Common myeloid progenitor, CD34-positive (primary cell): ENCODE measurements around the gene CASP6.

ENCODE experiments used
- CTCF ChIA-PET: fragments of 350-600 bp; sonication (Branson Sonifier 250); formaldehyde crosslinking; loops from one replicate; lab custom pipeline; 2021; ENCODE audit warnings: antibody characterized with exemption; lab: Charles Lee
- POLR2A ChIA-PET: fragments of 350-600 bp; sonication (Branson Sonifier 250); formaldehyde crosslinking; loops from one replicate; lab custom pipeline; 2021; ENCODE audit warnings: antibody characterized with exemption; lab: Charles Lee
- DNase-seq, 3 donors: peaks; one replicate each; pipeline versions ENCODE4 v3.0.0 to v3.0.0-alpha.2; 2013
- H3K27ac ChIP-seq, 2 experiments: 1 replicate in 1 of 2; 2 replicates in 1 of 2; pipeline ENCODE4 v1.7.0; 2013; ENCODE audit warnings: inconsistent platforms in 2 of 2, low read length in 2 of 2, mild to moderate bottlenecking in 2 of 2, low read depth in 1 of 2, moderate library complexity in 1 of 2; ENCODE audit not compliant: severe bottlenecking in 2 of 2, insufficient read depth in 1 of 2, poor library complexity in 1 of 2
- H3K27me3 ChIP-seq, 5 experiments: replicated peaks in 2 of 5; 1 replicate in 3 of 5; 2 replicates in 2 of 5; pipeline versions ENCODE4 v1.6.1 to v1.7.0; 2013; ENCODE audit warnings: low read length in 4 of 5, mild to moderate bottlenecking in 2 of 5, moderate library complexity in 2 of 5, inconsistent platforms in 1 of 5; ENCODE audit not compliant: insufficient read depth in 5 of 5, control insufficient read depth in 4 of 5
- H3K36me3 ChIP-seq, 4 experiments: 1 replicate in 2 of 4; 2 replicates in 2 of 4; pipeline versions ENCODE4 v1.6.1 to v1.7.0; 2013; ENCODE audit warnings: low read length in 3 of 4, control low read depth in 1 of 4, mild to moderate bottlenecking in 1 of 4; ENCODE audit not compliant: control insufficient read depth in 4 of 4, insufficient read depth in 4 of 4
- H3K4me1 ChIP-seq, 4 experiments: 1 replicate in 3 of 4; 2 replicates in 1 of 4; pipeline versions ENCODE4 v1.6.1 to v1.7.1; 2013; ENCODE audit warnings: low read length in 3 of 4, mild to moderate bottlenecking in 3 of 4, control low read depth in 1 of 4, inconsistent platforms in 1 of 4, moderate library complexity in 1 of 4; ENCODE audit not compliant: control insufficient read depth in 4 of 4, insufficient read depth in 4 of 4; ENCODE audit errors: control extremely low read depth in 1 of 4
- H3K4me3 ChIP-seq, 7 experiments: 1 replicate in 4 of 7; 2 replicates in 3 of 7; pipeline versions ENCODE4 v1.5.1 to v1.7.0; 2013; ENCODE audit warnings: mild to moderate bottlenecking in 7 of 7, low read length in 6 of 7, moderate library complexity in 6 of 7, inconsistent platforms in 2 of 7, low read depth in 2 of 7, control low read depth in 1 of 7; ENCODE audit not compliant: insufficient read depth in 4 of 7, control insufficient read depth in 1 of 7; ENCODE audit errors: extremely low read depth in 1 of 7
- H3K9me3 ChIP-seq, 5 experiments: 1 replicate in 4 of 5; 2 replicates in 1 of 5; pipeline versions ENCODE4 v1.6.1 to v1.7.1; 2013; ENCODE audit warnings: low read length in 4 of 5, mild to moderate bottlenecking in 2 of 5, inconsistent platforms in 1 of 5, low read depth in 1 of 5, moderate library complexity in 1 of 5; ENCODE audit not compliant: control insufficient read depth in 4 of 5, insufficient read depth in 2 of 5; ENCODE audit errors: control extremely low read depth in 1 of 5
- WGBS: methylation state at CpG from one replicate; pipeline ENCODE4 v1.1.5; 2013; ENCODE audit not compliant: insufficient coverage; 5-methylcytosine and 5-hydroxymethylcytosine counted together

The CASP6 gene

GRCh38 chr4:109721033-109721432 is 17.8 kb upstream of the CASP6 start:
- CTCF ChIA-PET, result no interaction called here
- POLR2A ChIA-PET, result interaction anchor here (0.6 kb wide), 1 partner anchor 18 kb away, joined by 4 read pairs; the partner anchor contains the start of gene CASP6

GRCh38 chr4:109719604-109720003 is 16.4 kb upstream of the CASP6 start:
- peaks cover 0 to 6% (median 0%) of the 10 kb centered on the region in 5 experiments for H3K9me3 ChIP-seq
- WGBS, result 100% methylated on average over 1 of the region's 4 CpGs
- ChIA-PET CTCF (no interaction called here), POLR2A (no interaction called here)
- DNase-seq, result no peak
- H3K36me3 ChIP-seq, result peaks cover 6 to 18% (median 13%) of the 10 kb centered on the region in 4 experiments
- H3K4me3 ChIP-seq, result no peak overlapping the region
- no peaks in the 10 kb centered on the region for H3K27me3 ChIP-seq
- peaks cover 0 to 1% (median 0%) of the 10 kb centered on the region in 4 experiments for H3K4me1 ChIP-seq
- no peak overlapping the region for H3K27ac ChIP-seq

More at GRCh38 chr4:109721033-109721432, 17.8 kb upstream of the CASP6 start:
- Histone ChIP-seq H3K36me3 (peaks cover 6 to 16% (median 13%) of the 10 kb centered on the region in 4 experiments), H3K27ac (no peak overlapping the region), H3K27me3 (no peaks in the 10 kb centered on the region), H3K4me3 (no peak overlapping the region), H3K4me1 (peaks cover 0 to 4% (median 0%) of the 10 kb centered on the region in 4 experiments), H3K9me3 (peaks cover 0 to 6% (median 0%) of the 10 kb centered on the region in 5 experiments)
- WGBS, result 100% methylated on average over 6 of the region's 7 CpGs
- DNase-seq, result peak in 1 of 3 donors; percentile 17

GRCh38 chr4:109718759-109719158 is 15.5 kb upstream of the CASP6 start:
- CTCF ChIA-PET, result no interaction called here

GRCh38 chr4:109713500-109713899 is 10.3 kb upstream of the CASP6 start:
- Histone ChIP-seq H3K36me3 (peaks cover 13 to 37% (median 27%) of the 10 kb centered on the region in 4 experiments), H3K9me3 (peaks cover 0 to 4% (median 0%) of the 10 kb centered on the region in 5 experiments), H3K27ac (no peak overlapping the region), H3K4me3 (no peak overlapping the region), H3K4me1 (no peaks in the 10 kb centered on the region), H3K27me3 (no peaks in the 10 kb centered on the region)
- WGBS, result no CpG with 5 or more reads among the region's 3 CpGs
- ChIA-PET POLR2A (interaction anchor here (0.6 kb wide), 1 partner anchor 18 kb away, joined by 4 read pairs; no protein-coding TSS in a partner anchor), CTCF (interaction anchor here (1.1 to 2.2 kb wide), 2 partner anchors 9 to 12 kb away, joined by 3 to 9 read pairs; partner anchors contain the start of gene CASP6)
- DNase-seq, result no peak

More at GRCh38 chr4:109718759-109719158, 15.5 kb upstream of the CASP6 start:
- H3K27ac ChIP-seq, result no peak overlapping the region
- POLR2A ChIA-PET, result no interaction called here
- H3K4me3 ChIP-seq, result no peak overlapping the region
- peaks cover 6 to 24% (median 14%) of the 10 kb centered on the region in 4 experiments for H3K36me3 ChIP-seq
- no peak for DNase-seq
- peaks cover 0 to 6% (median 0%) of the 10 kb centered on the region in 5 experiments for H3K9me3 ChIP-seq
- WGBS, result no CpG with 5 or more reads among the region's 1 CpG
- H3K27me3 ChIP-seq, result no peaks in the 10 kb centered on the region
- no peaks in the 10 kb centered on the region for H3K4me1 ChIP-seq

- H3K27ac ChIP-seq, result peak overlapping the region in 1 of 2 experiments; percentile 5
- no peaks in the 10 kb centered on the region for H3K9me3 ChIP-seq
- H3K4me1 ChIP-seq, result peaks cover 4 to 7% (median 6%) of the 10 kb centered on the region in 4 experiments
- DNase-seq, result no peak
- H3K27me3 ChIP-seq, result no peaks in the 10 kb centered on the region
- WGBS, result 100% methylated on average over 1 of the region's 1 CpG
- ChIA-PET CTCF (no interaction called here), POLR2A (no interaction called here)
- peaks cover 10 to 23% (median 17%) of the 10 kb centered on the region in 4 experiments for H3K36me3 ChIP-seq
- H3K4me3 ChIP-seq, result no peak overlapping the region
Measured at GRCh38 chr4:109708990-109709389, 5.7 kb upstream of the CASP6 start.

GRCh38 chr4:109708435-109708834 is 5.2 kb upstream of the CASP6 start:
- H3K36me3 ChIP-seq, result peaks cover 10 to 20% (median 14%) of the 10 kb centered on the region in 4 experiments

More at GRCh38 chr4:109708435-109708834, 5.2 kb upstream of the CASP6 start:
- CTCF ChIA-PET, result no interaction called here
- POLR2A ChIA-PET, result no interaction called here
- Histone ChIP-seq H3K27me3 (no peaks in the 10 kb centered on the region), H3K4me1 (peaks cover 4 to 12% (median 10%) of the 10 kb centered on the region in 4 experiments), H3K27ac (peak overlapping the region in 1 of 2 experiments; percentile 5), H3K9me3 (no peaks in the 10 kb centered on the region), H3K4me3 (no peak overlapping the region)
- WGBS, result no CpG with 5 or more reads among the region's 2 CpGs
- DNase-seq, result no peak
